Cerebellar cortex (tissue), 1 donor: Measurements from ENCODE around the gene LRRC10B.

Experiments
- DNase-seq: peaks from one replicate; pipeline ENCODE4 v3.0.0-alpha.2; 2015; ENCODE audit warnings: low spot score

The LRRC10B gene

DNA sequence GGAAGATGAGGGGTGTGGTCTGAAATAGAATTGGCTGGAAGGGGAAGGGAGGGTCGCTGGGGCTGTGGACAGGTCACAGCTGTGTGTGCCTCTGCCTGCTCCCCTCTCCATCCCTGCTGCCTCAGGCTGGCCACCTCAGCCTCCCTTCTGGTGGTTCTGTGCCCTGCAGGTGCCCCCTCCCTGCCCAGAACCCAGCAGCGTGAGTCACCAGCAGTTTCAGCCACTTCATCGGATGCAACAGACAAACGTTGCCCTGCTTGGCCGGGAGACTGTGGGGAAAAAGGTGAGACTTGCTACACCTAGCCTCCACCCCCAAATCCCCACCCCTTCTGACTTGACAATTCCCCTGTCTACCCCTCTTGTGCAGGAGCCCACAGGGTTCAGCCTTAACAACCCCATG lies 21.8 kb upstream of the LRRC10B start:
- no peak for DNase-seq

DNA sequence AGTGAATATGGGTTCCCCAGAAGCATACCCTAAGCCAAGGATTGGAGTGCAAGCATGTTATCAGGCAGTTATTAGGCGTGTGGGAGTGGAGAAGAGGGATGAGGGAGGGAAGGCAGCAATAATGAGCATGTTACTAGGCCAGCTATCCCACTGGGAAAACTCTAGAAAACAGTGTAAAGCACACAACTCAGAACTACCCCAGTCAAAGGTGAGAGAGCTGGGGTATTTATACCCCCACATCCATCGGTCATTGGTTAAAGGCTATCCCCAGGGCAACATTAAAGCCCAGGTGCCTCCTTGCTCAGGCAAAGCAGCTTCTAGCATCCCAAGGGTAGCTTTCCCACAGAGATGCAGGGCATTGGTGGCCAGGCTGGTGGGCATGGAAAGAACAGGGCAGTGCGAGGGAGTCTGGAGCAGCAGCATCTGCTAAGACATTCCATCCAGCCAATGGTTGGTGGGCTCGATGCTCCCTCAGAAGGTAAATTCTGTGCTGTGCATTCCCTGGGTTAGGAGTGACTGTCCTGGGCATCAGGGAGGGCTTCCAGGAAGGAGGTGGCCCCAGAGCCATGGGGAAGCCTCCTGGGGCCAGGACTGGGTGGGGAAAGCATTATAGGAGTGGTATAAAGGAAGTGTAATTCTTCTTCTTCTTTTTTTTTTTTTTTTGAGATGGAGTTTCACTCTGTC lies 21.1 kb upstream of the LRRC10B start:
- no peak for DNase-seq

DNA sequence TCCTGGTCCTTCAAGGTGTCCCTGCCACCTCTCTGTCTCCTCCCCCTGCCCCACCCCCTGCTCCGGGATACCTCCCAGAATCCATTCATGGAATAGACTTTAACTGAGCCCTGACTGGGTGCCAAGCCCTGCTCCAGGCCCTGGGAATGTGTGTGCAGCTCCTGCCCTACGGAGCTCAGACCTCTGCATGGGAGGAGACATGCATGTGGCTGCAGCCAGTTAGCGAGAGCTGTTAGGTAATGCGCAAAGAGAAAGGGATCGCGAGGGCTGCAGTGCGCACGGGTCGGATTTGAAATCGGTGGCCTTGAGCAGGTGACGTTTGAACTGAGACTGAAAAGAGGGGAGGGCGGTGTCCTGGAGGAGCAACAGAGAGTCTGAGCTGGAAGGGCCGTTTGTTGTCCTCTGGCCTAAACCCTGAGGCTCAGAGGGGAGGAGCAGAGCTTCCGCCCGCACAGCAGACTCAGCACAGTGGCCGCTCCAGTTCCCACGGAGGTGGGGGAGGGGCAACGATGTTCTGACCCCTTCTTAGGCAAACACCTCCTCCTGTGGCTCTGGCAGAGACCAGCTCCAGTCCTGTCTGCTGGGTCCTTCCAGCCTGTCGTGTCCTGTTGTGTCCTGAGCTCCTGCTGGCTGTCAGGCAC lies 19.8 kb upstream of the LRRC10B start:
- no peak for DNase-seq

DNA sequence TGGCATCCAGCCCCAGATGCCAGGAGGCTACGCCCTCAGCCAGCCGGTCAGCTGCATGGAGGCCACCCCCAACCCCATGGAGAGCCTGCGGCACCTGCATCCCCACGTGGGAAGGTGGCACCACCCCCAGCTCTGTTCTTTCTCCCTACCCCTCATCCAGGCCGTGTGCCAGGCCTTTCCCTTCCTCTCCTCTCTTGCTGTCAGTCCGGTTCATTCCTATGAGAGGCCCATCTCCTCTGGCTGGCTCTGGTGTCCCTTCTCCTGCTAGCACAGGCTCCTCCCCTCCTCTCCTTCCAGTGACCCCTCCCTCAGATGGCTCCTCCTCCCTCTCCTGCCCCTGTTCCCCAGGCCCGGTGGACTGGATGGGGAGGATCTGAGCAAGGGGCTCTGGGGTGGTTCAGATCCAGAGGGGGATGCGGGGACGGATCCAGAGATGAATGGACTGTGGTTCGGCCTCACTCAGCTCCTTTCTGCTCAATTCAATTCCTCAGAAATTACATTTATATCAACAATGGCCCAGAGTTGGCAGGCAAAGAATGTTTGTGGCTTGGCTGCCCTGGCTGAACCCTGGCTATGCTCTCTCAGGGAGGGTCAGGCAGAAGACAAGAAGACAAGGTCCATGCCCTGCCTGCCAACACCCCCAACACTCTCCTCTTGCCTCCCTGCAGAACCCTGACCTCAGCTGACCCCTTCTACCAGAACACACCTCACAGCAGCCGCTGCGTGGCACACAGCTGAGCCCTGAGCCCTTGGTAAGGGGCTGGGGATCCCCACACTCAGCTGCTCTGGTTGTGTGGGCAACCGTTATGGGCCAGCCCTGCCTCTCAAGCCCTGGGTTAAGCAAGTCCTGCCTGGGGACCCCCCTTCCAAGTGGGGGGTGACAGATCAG lies 18.5 kb upstream of the LRRC10B start:
- no peak for DNase-seq

DNA sequence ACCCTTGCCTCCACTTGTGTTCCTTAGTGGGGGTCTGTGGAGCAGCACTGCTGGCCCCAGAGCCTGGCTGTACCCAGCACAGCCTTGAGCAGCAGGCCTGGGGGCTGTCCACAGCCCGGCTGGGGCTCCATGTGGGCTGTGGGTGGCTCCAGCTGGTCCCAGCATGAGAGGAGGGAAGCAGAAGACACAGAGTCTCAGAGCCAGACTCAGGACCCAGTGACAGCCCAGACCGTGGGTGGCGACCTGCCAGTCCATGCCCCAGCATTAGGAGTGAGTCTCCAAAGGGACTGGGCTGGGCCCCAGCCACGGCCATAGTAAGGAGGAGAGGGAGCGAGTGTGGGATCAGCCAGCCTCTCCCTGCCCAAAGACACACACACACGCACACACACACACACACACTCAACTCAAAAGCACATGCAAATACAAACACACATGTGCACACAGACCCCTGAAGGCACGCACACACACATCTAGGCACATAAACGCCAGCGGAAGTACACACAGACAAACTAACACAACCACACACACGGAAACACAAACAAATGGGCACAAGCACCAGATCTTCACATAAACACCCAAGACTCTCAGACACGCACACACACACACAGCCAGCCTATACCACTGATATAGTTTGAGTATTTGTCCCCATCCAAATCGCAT lies 16.7 kb upstream of the LRRC10B start:
- DNase-seq, result no peak

DNA sequence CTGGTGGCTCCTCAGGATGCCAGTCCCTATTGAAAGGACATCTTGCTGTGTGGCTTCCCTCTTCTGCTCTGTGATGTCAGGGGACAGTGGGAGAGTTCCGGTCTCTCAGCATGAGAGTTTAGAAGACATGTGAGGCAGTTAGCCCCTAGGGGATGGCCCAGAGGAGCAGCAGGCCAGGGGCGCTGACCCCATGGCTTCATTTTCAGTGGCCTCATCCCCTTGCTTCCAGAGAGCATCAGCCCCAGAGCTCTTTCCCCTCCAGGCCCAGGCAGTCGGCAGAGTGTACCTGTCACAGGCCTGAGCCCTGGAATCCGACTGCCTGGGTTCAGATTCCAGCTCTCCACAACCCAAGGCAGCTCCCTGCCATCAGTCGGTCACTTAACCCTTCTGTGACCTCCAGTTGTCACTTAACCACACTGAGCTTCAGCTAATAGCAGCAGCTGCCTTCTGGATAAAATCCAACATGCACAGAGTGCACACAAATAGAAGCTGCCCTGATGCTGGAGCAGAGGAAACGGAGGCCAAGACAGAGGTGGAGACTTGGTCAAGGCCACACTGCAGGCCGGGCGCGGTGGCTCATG lies 14.1 kb upstream of the LRRC10B start:
- no peak for DNase-seq

DNA sequence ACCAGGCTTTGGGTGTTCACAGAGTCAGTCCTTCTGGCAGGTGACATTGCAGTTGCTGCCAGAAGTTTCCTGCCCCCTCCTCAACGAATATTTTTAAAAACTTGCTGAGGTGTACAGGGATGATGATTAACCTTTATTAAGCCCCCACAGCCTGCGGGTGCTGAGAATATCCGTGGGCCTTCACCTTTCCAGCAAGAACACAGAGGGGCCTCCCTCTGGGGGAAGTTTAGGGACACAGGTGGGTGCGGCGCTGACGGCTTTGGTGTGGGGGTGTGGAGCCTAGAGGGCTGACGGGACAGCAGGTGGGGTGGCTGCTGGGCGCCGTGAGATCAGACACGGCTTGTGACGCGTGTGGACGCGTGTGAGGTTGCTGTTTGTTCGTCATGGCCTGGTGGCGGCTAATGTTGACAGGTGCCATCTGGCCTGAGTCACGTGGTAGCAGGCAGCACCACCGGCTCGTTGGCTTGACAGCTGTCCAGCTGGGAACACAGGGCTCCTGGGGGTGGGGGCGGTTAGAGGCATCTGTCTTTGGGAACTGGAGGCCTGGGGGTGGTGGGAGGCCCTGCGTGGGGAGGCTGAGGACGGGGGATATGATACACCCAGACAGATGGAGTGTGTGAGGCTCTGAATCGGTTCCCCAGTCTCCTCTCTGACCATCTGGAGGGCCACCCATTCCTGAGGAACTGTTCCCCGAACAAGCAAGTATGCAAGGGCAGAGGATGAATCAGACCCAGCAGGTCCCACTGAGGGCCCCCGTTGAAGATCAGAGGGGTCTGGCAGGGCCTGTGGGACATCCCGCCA lies 12.5 kb upstream of the LRRC10B start:
- peak; percentile 60 for DNase-seq

DNA sequence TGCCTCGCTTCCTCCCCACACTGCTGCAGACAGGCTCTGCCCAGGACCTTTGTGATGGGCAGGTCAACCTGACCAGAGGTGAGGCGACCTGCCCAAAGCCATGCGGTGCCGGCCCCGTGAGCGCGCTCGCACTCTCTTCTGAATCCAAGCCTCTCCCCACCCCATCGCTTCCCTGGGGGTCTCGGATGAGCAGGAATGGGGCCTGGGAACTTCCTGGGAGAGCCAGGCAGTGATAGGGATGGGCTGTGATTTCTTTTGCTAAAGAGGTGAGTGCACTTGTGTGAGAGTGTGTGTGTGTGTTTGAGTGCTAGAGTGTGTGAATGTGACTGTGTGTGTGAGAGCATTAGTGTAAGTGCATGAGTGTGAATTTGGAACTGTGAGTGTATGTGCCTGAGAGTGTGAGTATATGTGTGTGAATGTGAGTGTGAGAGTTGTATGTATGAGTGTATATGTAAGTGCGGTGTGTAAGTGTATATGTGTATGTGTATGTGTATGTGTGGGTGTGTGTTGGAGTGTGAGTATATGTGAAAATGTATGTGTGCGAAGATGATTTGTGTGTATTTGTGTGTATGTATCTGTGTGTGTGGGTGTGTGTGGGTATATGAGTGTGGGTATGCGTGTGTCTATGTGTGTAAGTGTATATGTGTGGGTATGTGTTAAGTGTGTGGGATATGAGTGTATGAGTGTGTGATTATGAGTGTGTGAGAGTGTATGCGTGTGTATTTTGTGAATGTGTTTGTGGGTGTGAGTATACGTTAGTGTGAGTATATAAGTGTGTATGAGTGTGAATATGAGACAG lies 11.7 kb upstream of the LRRC10B start:
- no peak for DNase-seq

DNA sequence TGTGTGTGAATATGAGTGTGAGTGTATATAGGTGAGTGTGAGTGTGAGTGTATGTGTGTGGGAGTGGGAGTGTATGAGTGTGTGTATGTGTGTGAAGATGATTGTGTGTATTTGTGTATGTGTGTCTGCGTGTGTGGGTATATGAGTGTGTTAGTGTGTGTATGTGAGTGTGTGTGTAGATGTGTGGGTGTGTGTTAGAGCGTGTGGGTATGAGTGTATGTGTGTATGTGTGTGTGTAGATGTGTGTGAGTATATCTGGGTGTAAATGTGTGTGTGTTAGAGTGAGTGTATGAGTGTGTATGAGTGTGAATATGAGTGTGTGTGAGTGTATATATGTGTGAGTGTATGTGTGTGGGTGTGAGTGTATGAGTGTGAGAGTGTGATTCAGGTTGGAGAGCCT lies 11.1 kb upstream of the LRRC10B start:
- no peak for DNase-seq

DNA sequence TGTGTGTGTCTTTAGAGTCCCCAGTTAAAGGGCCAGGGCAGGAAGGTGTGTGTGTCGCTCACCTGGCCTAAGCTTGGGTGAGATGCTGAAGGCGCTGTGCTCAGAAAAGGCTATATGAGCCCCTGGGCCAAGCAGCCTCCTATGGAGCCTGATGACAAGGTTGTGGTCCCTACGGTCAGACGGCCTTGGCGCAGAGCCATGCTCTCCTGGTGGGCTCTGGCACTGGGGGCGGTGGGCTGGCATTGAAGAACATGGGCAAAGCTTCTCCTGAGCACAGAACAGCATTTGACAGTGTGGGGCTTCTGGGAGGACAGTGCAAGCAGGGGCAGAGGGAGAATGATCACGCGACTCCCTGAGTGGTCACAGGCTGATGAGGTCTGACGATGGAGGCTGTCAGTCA lies 10.7 kb upstream of the LRRC10B start:
- DNase-seq, result no peak

DNA sequence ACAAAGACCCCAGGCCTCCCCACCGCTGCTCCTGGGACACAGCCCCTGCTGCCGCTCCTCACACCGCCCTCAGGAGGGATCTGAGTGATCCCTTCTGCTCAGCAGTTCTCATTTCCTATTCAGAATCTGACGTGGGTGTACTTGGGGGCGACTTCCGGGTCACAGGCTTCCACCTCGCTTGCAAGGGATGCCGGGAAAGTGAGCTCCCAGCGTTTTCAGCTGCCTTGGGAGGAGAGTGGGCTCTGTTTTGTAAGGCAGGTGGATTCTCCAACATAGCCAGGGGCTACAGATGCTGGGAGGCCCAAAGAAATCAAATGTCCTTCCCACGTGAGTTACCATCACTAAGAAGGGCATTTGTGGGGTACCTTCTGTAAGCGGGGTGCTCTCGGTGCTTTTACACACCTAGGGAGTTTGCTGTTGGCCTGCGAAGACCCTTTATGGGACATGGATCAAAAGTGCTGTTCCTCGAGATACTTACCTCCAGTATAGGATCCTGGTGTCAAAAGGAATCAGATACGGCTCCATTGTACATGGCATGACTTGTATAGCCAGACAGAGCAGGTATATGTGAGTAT lies 9.7 kb upstream of the LRRC10B start:
- DNase-seq, result no peak

DNA sequence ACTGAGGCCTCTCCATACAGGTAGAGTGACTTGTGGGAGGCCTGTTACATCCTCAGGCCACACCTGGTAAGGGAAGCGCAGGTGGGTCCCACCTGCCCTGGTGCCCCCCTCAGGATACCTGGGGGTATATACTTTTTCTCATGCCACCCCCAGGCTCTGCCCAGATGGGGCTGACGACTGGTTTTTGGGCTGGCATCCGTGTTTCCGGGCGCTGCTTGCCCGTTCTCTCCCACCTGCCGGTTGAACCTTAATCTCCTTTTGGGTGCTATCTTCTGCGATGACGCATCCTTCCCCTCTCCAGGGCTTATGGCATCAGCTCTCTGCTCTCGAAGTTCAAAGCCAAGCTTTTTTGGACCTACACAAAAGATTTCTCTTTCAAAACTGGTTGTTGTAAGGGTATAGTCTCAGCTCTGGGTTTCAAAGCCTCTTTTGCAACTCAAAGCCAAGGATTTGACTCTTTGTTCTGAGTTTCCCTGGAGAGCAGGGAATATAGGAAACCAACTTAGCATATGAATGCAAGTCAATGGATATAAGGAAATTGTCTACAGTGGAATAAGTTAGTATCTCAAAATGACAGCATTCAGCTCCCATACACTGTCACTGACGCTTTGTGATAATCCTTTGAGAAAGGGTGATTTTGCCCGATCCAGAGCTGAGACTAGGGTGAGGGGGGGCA lies 8.6 kb upstream of the LRRC10B start:
- DNase-seq, result no peak

DNA sequence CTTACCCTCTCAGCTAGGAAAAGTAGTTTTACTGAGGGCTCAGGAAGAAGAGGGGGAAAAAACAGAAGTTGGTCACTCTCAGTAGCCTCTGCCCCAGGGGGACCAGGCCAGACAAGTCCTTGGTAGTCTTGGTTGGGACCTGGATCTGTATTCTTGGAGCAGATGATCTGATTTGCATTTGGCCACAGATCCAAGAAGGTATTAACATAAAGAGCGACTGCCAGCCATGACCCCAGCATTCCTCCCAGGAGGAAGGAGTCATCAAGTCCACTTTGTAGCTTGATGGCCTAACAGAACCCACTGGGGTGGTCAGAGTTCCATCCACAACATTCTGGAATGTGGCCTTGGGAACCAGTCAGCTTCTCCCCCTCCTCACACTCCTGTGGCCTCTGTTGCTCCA lies 6.0 kb upstream of the LRRC10B start:
- no peak for DNase-seq

DNA sequence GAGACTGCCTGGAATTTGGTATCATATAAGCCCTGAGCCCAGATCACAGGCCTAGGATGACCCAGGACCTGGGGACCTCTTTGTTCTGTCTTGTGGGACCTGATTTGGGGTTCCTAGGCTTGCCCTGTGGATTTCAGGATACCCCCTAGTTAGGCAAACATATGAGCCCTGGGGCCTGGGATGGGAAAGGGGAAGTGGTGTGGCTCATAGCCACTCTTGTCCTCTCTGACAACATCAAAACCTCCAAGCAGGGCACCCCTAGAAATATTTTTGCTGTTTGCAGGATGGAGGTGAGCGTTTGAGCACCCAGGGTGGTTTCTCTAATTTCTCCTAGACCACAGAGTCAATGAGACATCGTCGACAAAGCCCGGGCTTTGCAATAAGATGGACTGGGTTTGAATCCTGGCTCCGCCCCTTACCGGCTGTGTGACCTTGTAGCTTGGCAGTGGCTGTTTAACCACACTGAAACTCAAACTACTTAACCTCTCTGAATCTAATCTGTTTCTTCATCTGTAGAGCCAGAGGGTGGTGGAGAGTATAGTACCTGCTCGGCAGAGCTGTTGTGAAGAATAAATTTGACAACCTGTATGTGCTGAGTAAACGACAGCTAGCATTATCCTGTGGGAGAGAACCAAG lies 5.3 kb upstream of the LRRC10B start:
- no peak for DNase-seq

DNA sequence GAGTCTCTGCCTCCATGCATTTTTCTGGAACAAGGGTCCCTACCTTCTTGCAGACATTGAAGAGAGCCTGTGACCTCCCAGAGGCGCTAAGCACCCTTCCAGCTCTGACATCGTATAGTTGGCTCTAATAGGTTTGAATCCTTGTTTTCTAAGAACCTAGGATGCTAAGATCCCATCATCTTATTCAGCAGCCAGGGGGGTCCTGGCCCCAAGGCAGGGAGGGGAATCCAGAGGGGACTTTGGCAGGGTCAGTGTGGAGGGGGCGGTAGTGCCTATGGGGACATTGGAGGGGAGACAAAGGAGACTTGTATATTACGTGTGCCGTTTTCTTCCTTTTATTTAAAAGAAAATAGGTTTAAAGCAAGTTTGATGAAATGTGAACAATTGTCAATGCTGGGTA lies 3.4 kb upstream of the LRRC10B start:
- no peak for DNase-seq

DNA sequence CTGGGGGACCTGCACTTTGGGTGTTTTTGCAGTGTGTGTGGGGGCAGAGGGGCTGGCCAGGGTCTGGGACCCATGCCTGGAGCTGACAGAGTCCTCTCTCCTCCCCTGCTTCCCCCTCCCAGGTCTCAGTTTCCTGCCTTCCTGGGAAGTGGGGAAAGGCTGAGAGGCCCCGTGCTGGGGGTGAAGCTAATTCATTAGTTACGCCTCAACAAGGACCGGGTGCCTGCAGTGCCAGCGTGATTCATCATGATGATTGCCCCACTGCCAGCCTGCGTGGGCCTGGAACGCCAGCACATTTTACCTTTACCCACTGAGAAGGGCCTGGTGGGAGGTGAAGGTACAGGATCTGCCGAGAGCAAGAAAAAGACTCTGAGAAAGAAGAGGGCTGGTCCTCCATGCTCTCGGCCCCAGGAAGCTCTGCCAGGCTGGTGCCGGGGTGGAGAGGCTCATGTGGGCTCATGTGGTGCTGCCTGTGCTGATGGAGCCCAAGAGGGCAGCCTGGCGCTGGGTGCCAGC lies 2.9 kb upstream of the LRRC10B start:
- DNase-seq, result no peak

DNA sequence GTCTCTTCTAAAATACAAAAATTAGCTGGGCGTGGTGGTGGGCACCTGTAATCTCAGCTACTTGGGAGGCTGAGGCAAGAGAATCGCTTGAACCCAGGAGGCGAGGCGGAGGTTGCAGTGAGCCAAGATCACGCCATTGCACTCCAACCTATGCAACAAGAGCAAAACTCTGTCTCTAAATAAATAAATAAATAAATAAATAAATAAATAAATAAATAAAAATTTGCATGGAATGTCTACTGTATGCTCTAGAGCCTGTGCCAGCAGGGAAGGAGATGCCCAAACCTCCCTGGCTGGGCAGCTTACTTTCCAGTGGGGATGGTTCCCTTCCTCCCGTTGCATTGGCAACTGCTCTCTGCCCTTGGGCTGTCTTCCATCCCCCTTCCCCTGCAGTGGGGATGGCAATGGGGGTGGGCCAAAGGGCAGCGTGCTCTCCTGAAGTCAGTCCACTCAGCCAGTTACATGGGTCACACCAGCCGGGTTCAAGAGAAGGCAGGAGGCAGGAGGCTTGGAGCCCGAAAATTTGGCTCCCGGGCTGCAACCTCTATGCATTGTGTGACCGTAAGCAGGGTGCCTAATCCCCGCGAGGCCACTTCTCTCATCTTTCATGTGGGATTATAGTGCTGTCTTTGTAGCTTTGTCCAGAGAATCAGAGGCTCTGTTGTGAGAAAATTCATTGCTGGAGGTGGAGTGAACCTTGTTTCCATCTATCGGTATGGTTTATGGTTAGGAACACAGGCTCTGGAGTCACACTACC lies 1.4 kb upstream of the LRRC10B start:
- no peak for DNase-seq
